ENCODE data around the gene PLBD2.

The PLBD2 gene

DNA sequence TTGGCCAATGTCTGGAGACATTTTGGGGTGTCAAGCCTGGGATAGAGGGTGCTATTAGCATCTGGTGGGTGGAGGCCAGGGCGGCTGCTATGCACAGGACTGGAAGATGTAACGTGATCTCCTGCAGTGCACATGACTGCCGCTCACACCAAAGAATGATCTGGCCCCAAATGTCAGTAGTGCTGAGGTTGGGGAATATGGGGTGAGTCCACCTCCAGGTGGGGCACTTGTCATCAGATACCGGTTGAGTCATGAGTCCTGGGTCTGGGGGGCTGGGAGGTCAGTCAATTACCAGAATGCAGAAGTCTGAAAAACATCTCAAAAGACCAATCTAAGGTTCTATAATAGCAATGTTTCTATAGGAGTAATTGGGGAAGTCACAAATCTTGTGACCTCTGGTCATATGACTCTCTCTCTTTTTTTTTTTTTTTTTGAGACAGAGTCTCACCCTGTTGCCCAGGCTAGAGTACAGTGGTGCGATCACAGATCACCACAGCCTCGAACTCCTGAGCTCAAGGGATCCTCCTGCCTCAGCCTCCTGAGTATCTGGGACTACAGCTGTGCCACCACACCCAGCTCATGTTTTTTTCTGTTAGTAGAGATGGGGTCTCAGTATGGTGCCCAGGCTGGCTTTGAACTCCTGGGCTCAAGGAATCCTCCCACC, 57.8 kb downstream of the PLBD2 start:
- Histone ChIP-seq H3K79me1 (replicated peaks; ENCODE audit: low read length, poor library complexity, severe bottlenecking) (no peaks in the 10 kb centered on the region), H4K91ac (ENCODE audit: low read length) (no peak overlapping the region), H3K4ac (ENCODE audit: low read depth in 1 of 2, low read length in 2 of 2) (no peak overlapping the region), H3K27ac (ENCODE audit: low read length, poor library complexity, severe bottlenecking) (no peak overlapping the region), H2BK15ac (ENCODE audit: low read depth, poor library complexity, severe bottlenecking) (no peak overlapping the region), H3K14ac (ENCODE audit: low read length in 2 of 2) (no peak overlapping the region), H3K4me1 (ENCODE audit: control insufficient read depth, insufficient read depth, low read depth, low read length) (peaks cover 14% of the 10 kb centered on the region), H3K4me2 (ENCODE audit: low read length, poor library complexity, severe bottlenecking) (no peak overlapping the region), H2AFZ (ENCODE audit: low read depth, low read length) (no peak overlapping the region), H3K18ac (ENCODE audit: low read depth in 1 of 2, low read length in 2 of 2) (no peak overlapping the region), H4K8ac (ENCODE audit: low read length) (no peak overlapping the region), H3K9me3 (ENCODE audit: control insufficient read depth, low read length) (no peaks in the 10 kb centered on the region), H3K23ac (ENCODE audit: low read length in 2 of 2) (no peak overlapping the region), H3K4me3 (ENCODE audit: insufficient read depth in 1 of 2, low read depth in 1 of 2, low read length in 2 of 2) (no peak overlapping the region), H3K36me3 (ENCODE audit: control insufficient read depth in 1 of 2, insufficient read depth in 2 of 2, low read depth in 1 of 2, low read length in 2 of 2) (no peaks in the 10 kb centered on the region), H2BK120ac (ENCODE audit: low read depth, low read length) (no peak overlapping the region), H2AK5ac (ENCODE audit: low read length, severe bottlenecking) (no peak overlapping the region), H2BK5ac (ENCODE audit: low read depth, low read length, poor library complexity, severe bottlenecking) (no peak overlapping the region), H3K9ac (ENCODE audit: low read length) (no peak overlapping the region), H2BK12ac (ENCODE audit: low read length in 2 of 2) (no peak overlapping the region), H3K27me3 (ENCODE audit: control insufficient read depth in 1 of 2, insufficient read depth in 1 of 2, low read length in 2 of 2) (peaks cover 0 to 2% of the 10 kb centered on the region in 2 experiments)
- no peak for DNase-seq
- 69% methylated on average over 5 of the region's 6 CpGs for WGBS

DNA sequence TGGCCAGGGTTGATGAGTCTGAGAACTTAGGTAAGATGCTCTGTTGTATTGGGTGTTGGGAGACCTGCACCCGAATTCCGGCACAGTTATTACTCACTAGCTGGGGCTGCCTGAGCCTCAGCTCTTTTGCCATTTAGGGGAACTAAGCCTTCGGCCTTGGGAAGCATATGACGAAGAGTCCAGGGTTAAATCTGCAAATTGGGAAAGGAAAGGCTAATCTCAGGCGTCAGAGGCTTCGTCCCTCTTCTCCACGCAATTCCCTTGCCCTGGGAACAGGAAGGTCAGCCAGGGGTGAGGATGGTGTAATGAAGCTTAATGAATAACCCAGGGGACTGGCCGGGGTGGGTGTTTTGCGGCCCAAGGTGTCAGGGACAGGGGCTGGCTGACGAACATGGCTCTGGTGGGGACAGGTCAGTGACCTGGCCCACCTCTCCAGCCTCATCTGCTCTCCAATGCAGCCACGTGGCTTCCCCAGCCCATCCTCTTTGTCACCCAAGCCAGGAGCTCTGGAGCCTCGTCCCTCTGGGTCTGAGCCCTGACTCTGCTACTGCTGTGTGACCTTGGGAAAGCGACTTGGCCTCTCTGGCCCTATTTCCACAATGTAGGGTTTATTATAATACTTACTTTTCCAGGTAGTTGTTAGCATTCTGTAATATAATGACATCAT, 60.0 kb downstream of the PLBD2 start:
- H2BK12ac ChIP-seq (ENCODE audit: low read length in 2 of 2) = no peak overlapping the region
- DNase-seq = no peak
- no peak overlapping the region for H2BK15ac ChIP-seq (ENCODE audit: low read depth, poor library complexity, severe bottlenecking)
- H3K18ac ChIP-seq (ENCODE audit: low read depth in 1 of 2, low read length in 2 of 2) = no peak overlapping the region
- H3K23ac ChIP-seq (ENCODE audit: low read length in 2 of 2) = no peak overlapping the region
- no peaks in the 10 kb centered on the region for H3K36me3 ChIP-seq (ENCODE audit: control insufficient read depth in 1 of 2, insufficient read depth in 2 of 2, low read depth in 1 of 2, low read length in 2 of 2)
- no peak overlapping the region for H3K4me2 ChIP-seq (ENCODE audit: low read length, poor library complexity, severe bottlenecking)
- H3K4me1 ChIP-seq (ENCODE audit: control insufficient read depth, insufficient read depth, low read depth, low read length) = peaks cover 22% of the 10 kb centered on the region
- no peak overlapping the region for H3K4me3 ChIP-seq (ENCODE audit: insufficient read depth in 1 of 2, low read depth in 1 of 2, low read length in 2 of 2)
- peak overlapping the region; percentile 18 for H4K91ac ChIP-seq (ENCODE audit: low read length)
- H3K79me1 ChIP-seq (replicated peaks; ENCODE audit: low read length, poor library complexity, severe bottlenecking) = peaks cover 5% of the 10 kb centered on the region
- WGBS = 69% methylated on average over 11 of the region's 13 CpGs
- no peak overlapping the region for H2AFZ ChIP-seq (ENCODE audit: low read depth, low read length)
- no peak overlapping the region for H2AK5ac ChIP-seq (ENCODE audit: low read length, severe bottlenecking)
- H3K9ac ChIP-seq (ENCODE audit: low read length) = no peak overlapping the region
- no peaks in the 10 kb centered on the region for H3K9me3 ChIP-seq (ENCODE audit: control insufficient read depth, low read length)
- peaks cover 0 to 2% of the 10 kb centered on the region in 2 experiments for H3K27me3 ChIP-seq (ENCODE audit: control insufficient read depth in 1 of 2, insufficient read depth in 1 of 2, low read length in 2 of 2)
- H3K14ac ChIP-seq (ENCODE audit: low read length in 2 of 2) = no peak overlapping the region
- no peak overlapping the region for H3K4ac ChIP-seq (ENCODE audit: low read depth in 1 of 2, low read length in 2 of 2)
- H2BK120ac ChIP-seq (ENCODE audit: low read depth, low read length) = no peak overlapping the region
- H2BK5ac ChIP-seq (ENCODE audit: low read depth, low read length, poor library complexity, severe bottlenecking) = no peak overlapping the region
- H3K27ac ChIP-seq (ENCODE audit: low read length, poor library complexity, severe bottlenecking) = no peak overlapping the region
- no peak overlapping the region for H4K8ac ChIP-seq (ENCODE audit: low read length)

DNA sequence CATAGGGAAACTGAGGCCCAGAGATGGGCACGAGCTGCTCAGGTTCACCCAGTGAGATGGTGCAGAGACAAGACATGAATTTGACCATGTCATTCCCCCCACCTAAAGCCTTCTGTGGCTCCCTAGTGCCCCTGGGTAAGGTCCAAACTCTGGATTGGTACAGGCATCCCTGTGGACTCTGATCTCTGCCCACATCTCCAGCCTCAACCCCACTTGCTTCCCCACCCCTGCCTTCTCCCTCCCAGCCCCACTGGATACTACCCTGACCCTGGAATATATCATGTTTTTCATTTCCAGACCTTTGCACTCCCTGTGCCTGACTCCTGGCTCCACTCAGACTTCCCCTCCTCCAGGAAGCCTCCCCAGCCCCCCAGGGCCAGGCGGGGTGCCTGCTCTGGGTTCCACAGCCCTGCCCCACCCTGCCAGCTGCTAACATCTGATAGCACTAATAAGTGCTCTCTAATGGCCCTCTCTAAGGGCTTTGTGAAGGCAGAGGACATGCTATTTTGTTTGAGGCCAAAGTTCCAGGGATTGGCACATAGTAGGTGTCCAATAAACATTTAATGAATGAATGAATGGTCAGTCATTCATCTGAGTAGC, 62.7 kb downstream of the PLBD2 start:
- H3K14ac ChIP-seq (ENCODE audit: low read length in 2 of 2) = no peak overlapping the region
- H3K4ac ChIP-seq (ENCODE audit: low read depth in 1 of 2, low read length in 2 of 2) = no peak overlapping the region
- no peak overlapping the region for H3K4me2 ChIP-seq (ENCODE audit: low read length, poor library complexity, severe bottlenecking)
- no peak overlapping the region for H2BK15ac ChIP-seq (ENCODE audit: low read depth, poor library complexity, severe bottlenecking)
- H2BK120ac ChIP-seq (ENCODE audit: low read depth, low read length) = no peak overlapping the region
- H4K91ac ChIP-seq (ENCODE audit: low read length) = peak overlapping the region; percentile 43
- no peak overlapping the region for H2AFZ ChIP-seq (ENCODE audit: low read depth, low read length)
- H3K4me1 ChIP-seq (ENCODE audit: control insufficient read depth, insufficient read depth, low read depth, low read length) = peaks cover 15% of the 10 kb centered on the region
- no peaks in the 10 kb centered on the region for H3K27me3 ChIP-seq (ENCODE audit: control insufficient read depth in 1 of 2, insufficient read depth in 1 of 2, low read length in 2 of 2)
- no peak for DNase-seq
- H3K23ac ChIP-seq (ENCODE audit: low read length in 2 of 2) = no peak overlapping the region
- no peaks in the 10 kb centered on the region for H3K9me3 ChIP-seq (ENCODE audit: control insufficient read depth, low read length)
- H3K79me1 ChIP-seq (replicated peaks; ENCODE audit: low read length, poor library complexity, severe bottlenecking) = peaks cover 12% of the 10 kb centered on the region
- no peak overlapping the region for H3K4me3 ChIP-seq (ENCODE audit: insufficient read depth in 1 of 2, low read depth in 1 of 2, low read length in 2 of 2)
- H3K9ac ChIP-seq (ENCODE audit: low read length) = no peak overlapping the region
- 92% methylated on average over 2 of the region's 2 CpGs for WGBS
- no peak overlapping the region for H4K8ac ChIP-seq (ENCODE audit: low read length)
- peak overlapping the region in 1 of 2 experiments; percentile 15 for H2BK12ac ChIP-seq (ENCODE audit: low read length in 2 of 2)
- no peak overlapping the region for H3K27ac ChIP-seq (ENCODE audit: low read length, poor library complexity, severe bottlenecking)
- peaks cover 0 to 2% of the 10 kb centered on the region in 2 experiments for H3K36me3 ChIP-seq (ENCODE audit: control insufficient read depth in 1 of 2, insufficient read depth in 2 of 2, low read depth in 1 of 2, low read length in 2 of 2)
- H2AK5ac ChIP-seq (ENCODE audit: low read length, severe bottlenecking) = no peak overlapping the region
- no peak overlapping the region for H2BK5ac ChIP-seq (ENCODE audit: low read depth, low read length, poor library complexity, severe bottlenecking)
- no peak overlapping the region for H3K18ac ChIP-seq (ENCODE audit: low read depth in 1 of 2, low read length in 2 of 2)
